HG03439 (cell line): ENCODE data around the gene SH3RF2.
"Not testable (repeated sequence)": the region's sequence is repeated elsewhere in the genome, so short reads cannot be mapped to it uniquely, and the experiment has no call there.

Experiments
- ATAC-seq: cut with Tn5 transposase; IDR thresholded peaks from one replicate; pipeline ENCODE4 v1.9.1; 2021; ENCODE audit warnings: mild to moderate bottlenecking, moderate library complexity; ENCODE audit not compliant: unreplicated experiment

SH3RF2 gene, protein sequence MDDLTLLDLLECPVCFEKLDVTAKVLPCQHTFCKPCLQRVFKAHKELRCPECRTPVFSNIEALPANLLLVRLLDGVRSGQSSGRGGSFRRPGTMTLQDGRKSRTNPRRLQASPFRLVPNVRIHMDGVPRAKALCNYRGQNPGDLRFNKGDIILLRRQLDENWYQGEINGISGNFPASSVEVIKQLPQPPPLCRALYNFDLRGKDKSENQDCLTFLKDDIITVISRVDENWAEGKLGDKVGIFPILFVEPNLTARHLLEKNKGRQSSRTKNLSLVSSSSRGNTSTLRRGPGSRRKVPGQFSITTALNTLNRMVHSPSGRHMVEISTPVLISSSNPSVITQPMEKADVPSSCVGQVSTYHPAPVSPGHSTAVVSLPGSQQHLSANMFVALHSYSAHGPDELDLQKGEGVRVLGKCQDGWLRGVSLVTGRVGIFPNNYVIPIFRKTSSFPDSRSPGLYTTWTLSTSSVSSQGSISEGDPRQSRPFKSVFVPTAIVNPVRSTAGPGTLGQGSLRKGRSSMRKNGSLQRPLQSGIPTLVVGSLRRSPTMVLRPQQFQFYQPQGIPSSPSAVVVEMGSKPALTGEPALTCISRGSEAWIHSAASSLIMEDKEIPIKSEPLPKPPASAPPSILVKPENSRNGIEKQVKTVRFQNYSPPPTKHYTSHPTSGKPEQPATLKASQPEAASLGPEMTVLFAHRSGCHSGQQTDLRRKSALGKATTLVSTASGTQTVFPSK

GRCh38 chr5:145936401-145937131, at the start of gene SH3RF2:
TSS of gene SH3RF2 (plus strand) at chr5:145936578. CDS start at chr5:145937929, 1,351 bp downstream.
- no peak for ATAC-seq

DNA sequence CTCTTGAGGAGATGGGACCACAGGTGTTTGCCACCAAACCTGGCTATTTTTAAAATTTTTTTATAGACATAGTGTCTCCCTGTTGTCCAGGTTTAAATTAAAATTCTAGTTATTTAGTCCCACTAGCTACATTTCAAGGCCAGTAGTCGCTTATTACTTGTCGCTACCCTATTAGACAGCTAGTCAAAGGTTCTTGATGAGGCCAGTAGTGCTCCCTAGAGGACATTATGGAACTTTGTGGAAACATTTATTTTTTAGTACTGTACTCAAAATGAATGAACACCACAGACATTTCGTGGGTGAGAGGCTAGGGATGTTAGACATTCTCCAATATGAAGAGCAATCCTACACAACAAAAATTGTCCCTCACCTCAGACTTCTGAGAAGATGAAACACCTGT, 49.2 kb upstream of the SH3RF2 start:
- ATAC-seq, result no peak

GRCh38 chr5:145887976-145888574, 48.3 kb upstream of the SH3RF2 start:
- no peak for ATAC-seq

GRCh38 chr5:145889611-145890010, 46.8 kb upstream of the SH3RF2 start:
- no peak for ATAC-seq

- not testable (repeated sequence) for ATAC-seq
These were observed 45.0 kb upstream of the SH3RF2 start for GRCh38 chr5:145891378-145891777.

GRCh38 chr5:145898171-145898570, 38.2 kb upstream of the SH3RF2 start:
- no peak for ATAC-seq

GRCh38 chr5:145902421-145902820, 34.0 kb upstream of the SH3RF2 start:
- ATAC-seq, result no peak

GRCh38 chr5:145903113-145903512, 33.3 kb upstream of the SH3RF2 start:
- no peak for ATAC-seq

DNA sequence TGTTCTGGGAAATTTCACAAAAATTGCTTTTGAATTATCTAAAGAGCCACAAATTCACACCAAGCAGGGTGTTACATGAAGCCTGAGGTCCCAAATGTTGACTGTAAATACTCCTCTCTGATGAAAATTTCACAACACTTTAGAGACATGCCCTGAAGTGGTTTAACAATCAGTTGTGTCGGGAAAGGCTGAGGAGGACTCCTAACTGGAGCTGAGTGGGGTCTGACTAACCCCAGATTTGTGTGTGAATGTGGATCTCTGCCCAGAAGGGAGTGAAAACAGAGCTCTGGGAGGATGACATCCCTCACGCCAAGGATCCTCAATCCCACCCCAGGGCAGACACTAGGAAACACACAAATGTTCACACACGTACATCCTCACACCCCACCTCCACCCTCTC, 32.5 kb upstream of the SH3RF2 start:
- no peak for ATAC-seq

DNA sequence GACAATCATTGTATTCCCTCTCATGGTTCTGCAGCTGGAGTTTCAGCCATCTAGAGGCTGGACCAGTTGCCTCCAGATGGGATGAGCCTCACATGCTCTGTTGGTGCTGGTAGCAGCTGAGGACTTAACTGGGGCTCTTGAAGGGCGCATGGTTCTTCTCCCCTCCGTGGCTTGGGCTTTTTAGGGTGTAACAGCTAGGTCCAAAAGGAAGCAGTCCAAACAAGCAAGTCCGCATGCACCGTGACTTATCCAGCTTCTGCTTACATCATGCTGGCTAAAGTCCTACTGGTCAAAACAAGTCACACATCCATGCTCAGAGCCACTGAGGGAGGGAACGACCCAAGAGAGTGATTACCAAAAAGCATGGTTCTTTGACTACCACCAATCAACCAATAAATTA, 31.6 kb upstream of the SH3RF2 start:
- ATAC-seq, result no peak

- no peak for ATAC-seq
These were observed 30.0 kb upstream of the SH3RF2 start for GRCh38 chr5:145906401-145906800.

GRCh38 chr5:145908206-145908960, 28.0 kb upstream of the SH3RF2 start:
- no peak for ATAC-seq

GRCh38 chr5:145911164-145911563, 25.2 kb upstream of the SH3RF2 start:
- no peak for ATAC-seq

DNA sequence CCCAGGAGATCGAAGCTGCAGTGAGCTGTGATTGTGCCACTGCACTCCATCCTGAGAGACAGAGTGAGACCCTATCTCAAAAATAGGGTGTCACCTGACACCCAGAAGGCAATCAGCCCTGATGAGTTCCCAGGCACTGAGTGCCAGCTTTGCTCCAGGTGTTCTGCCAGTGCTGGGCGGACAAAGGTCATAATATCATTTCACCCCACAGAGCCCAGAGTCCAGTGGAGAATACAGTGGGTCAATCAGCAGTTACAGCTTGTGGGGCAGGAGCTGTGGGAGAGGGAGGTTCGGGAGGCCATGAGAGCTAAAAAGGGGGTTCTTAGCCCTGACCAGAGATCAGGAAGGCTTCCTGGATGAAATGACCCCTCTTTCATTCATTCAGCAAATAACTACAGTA, 24.4 kb upstream of the SH3RF2 start:
- no peak for ATAC-seq

- ATAC-seq, result no peak
These were observed 23.8 kb upstream of the SH3RF2 start for GRCh38 chr5:145912594-145912993.

GRCh38 chr5:145913701-145914100, 22.7 kb upstream of the SH3RF2 start:
- no peak for ATAC-seq

GRCh38 chr5:145915970-145916638, 20.3 kb upstream of the SH3RF2 start:
- ATAC-seq, result no peak

GRCh38 chr5:145917288-145917687, 19.1 kb upstream of the SH3RF2 start:
- no peak for ATAC-seq

- ATAC-seq, result no peak
These were observed 18.0 kb upstream of the SH3RF2 start for GRCh38 chr5:145918397-145918796.

DNA sequence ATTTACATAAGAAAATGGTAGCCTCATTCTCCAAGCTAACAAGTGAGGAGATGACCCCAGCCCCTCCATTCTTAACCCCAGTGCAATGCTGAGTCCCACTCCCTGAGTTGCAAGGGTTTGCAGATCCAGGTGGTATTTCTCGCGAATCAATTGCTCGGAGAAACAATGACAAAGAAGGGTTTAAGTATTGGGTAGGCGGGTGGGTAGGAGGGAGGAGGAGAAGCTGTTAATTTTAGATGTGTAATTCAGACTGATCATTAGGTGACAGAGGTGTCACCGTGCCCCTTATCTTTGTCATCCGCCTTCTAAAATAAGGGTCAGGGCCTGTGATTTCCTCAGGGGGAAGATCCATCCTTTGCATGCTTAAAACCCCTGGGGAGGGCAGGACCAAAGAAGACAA, 17.0 kb upstream of the SH3RF2 start:
- no peak for ATAC-seq
